Measurements from ENCODE around the gene GNS. TPM values are rescaled to one million over a fixed set of nuclear protein-coding genes. Genes with fewer than 3 reads are reported as not detected.
A peak's percentile ranks its signal among the peaks of the same experiment; 100 is the strongest.

GNS gene
- total RNA-seq, 1 donor from 2014 or later, result 150 TPM

DNA sequence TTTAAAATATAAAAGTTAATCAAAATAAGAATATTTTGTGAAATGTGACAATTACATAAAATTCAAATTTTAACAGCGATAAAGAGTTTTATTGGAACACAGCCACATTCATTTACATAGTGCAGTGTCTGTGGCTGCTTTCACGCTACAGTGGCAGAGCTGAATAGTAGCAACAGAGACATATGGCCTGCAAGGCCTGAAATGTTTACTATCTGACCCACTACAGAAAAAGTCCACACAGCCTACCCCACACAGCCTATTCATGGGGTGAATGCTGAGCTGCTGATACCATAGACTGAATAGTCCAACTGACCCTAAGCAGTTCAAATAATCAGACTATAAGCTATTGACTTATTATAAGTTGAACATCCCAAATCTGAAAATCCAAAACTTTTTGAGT, 13.2 kb downstream of the GNS start:
- no peak overlapping the region for H3K27ac Mint-ChIP-seq (ENCODE audit: unreplicated experiment)
- peaks cover 52% of the 10 kb centered on the region for H3K36me3 Mint-ChIP-seq (ENCODE audit: unreplicated experiment)
- H3K9me3 Mint-ChIP-seq (ENCODE audit: unreplicated experiment), result no peaks in the 10 kb centered on the region
- DNase-seq (ENCODE audit: extremely low spot score, unreplicated experiment), result no peak
- no peaks in the 10 kb centered on the region for H3K27me3 Mint-ChIP-seq (ENCODE audit: unreplicated experiment)
- H3K4me1 Mint-ChIP-seq (ENCODE audit: unreplicated experiment), result peaks cover 18% of the 10 kb centered on the region
- no peak overlapping the region for H3K4me3 Mint-ChIP-seq (ENCODE audit: unreplicated experiment)
- TF ChIP-seq CTCF (IDR thresholded peaks at IDR 0.05), result no peak

DNA sequence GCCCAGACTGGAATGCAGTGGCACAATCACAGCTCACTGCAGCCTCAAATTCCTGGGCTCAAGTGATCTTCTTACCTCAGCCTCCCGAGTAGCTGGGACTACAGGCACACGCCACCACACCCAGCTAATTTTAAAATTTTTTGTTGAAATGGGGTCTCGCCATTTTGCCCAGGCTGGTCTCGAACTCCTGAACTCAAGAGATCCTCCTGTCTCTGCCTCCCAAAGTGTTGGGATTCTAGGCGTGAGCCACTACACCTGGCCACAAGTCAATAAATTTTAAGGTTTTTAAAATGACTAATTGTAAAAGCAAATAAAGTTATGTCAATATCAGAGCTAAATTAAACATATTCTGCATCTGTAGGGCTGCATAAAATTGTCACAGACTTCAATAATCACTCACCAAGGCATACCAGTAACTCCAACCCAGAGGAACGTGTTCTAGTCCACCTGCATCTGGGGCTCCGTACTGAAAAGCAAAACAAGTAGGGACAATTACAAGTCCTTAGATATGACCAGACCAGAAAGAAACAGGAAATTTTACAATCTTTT, 13.9 kb downstream of the GNS start:
- no peak for TF ChIP-seq CTCF (IDR thresholded peaks at IDR 0.05)
- Mint-ChIP-seq H3K4me3 (ENCODE audit: unreplicated experiment) (no peak overlapping the region), H3K9me3 (ENCODE audit: unreplicated experiment) (no peaks in the 10 kb centered on the region), H3K27ac (ENCODE audit: unreplicated experiment) (no peak overlapping the region), H3K27me3 (ENCODE audit: unreplicated experiment) (no peaks in the 10 kb centered on the region), H3K36me3 (ENCODE audit: unreplicated experiment) (peaks cover 56% of the 10 kb centered on the region), H3K4me1 (ENCODE audit: unreplicated experiment) (peaks cover 18% of the 10 kb centered on the region)
- no peak for DNase-seq (ENCODE audit: extremely low spot score, unreplicated experiment)

- Mint-ChIP-seq H3K9me3 (ENCODE audit: unreplicated experiment) (no peaks in the 10 kb centered on the region), H3K4me1 (ENCODE audit: unreplicated experiment) (peaks cover 18% of the 10 kb centered on the region), H3K27ac (ENCODE audit: unreplicated experiment) (peak overlapping the region; percentile 47), H3K4me3 (ENCODE audit: unreplicated experiment) (peak overlapping the region; percentile 18), H3K36me3 (ENCODE audit: unreplicated experiment) (peaks cover 62% of the 10 kb centered on the region), H3K27me3 (ENCODE audit: unreplicated experiment) (no peaks in the 10 kb centered on the region)
- TF ChIP-seq CTCF (IDR thresholded peaks at IDR 0.05), result no peak
- no peak for DNase-seq (ENCODE audit: extremely low spot score, unreplicated experiment)
These were observed 14.6 kb downstream of the GNS start for GRCh38 chr12:64744422-64745258.

DNA sequence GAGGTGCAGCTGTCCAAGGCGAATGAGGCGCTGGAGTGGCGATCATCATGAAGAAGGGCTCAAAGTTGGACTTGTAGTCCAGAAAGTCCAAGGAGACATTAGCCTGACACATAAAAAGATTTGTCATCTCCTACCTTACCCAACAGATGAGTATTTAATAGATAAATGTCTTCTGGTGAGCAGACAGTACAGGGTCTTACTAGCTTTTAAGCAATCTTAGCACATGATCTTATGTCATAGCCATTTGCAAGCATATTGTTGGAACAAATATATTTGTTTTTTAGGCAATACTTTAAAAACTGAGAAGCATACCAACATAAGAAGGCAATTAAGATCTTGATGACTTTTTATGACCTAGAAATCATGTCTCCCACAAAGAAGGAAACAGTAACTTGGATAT, 16.0 kb downstream of the GNS start:
- no peak for DNase-seq (ENCODE audit: extremely low spot score, unreplicated experiment)
- no peak for TF ChIP-seq CTCF (IDR thresholded peaks at IDR 0.05)
- Mint-ChIP-seq H3K4me3 (ENCODE audit: unreplicated experiment) (no peak overlapping the region), H3K27ac (ENCODE audit: unreplicated experiment) (no peak overlapping the region), H3K36me3 (ENCODE audit: unreplicated experiment) (peaks cover 65% of the 10 kb centered on the region), H3K27me3 (ENCODE audit: unreplicated experiment) (no peaks in the 10 kb centered on the region), H3K4me1 (ENCODE audit: unreplicated experiment) (peaks cover 18% of the 10 kb centered on the region), H3K9me3 (ENCODE audit: unreplicated experiment) (no peaks in the 10 kb centered on the region)

DNA sequence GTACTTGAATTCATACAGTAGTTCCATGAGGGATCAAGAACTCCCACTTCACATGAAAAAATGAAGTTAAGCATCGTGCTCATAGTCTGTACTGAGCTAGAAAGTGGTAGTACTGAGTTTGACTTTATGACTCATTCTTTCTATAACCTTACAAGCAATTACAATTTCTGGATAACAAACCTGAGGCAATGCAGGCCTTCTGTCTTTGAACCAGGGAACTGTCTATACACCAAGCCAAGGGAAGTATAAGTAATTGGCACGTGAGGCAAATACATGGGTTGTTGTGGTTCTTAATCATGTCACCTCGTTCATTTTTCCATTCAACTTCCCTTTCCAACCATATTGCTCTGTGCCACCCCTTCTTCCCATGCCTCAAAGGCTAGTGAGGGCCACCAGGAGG, 16.8 kb downstream of the GNS start:
- Mint-ChIP-seq H3K36me3 (ENCODE audit: unreplicated experiment) (peaks cover 69% of the 10 kb centered on the region), H3K9me3 (ENCODE audit: unreplicated experiment) (no peaks in the 10 kb centered on the region)
- no peak for TF ChIP-seq CTCF (IDR thresholded peaks at IDR 0.05)

More for the DNA sequence above, 16.8 kb downstream of the GNS start:
- Mint-ChIP-seq H3K27ac (ENCODE audit: unreplicated experiment) (no peak overlapping the region), H3K4me1 (ENCODE audit: unreplicated experiment) (peaks cover 18% of the 10 kb centered on the region), H3K27me3 (ENCODE audit: unreplicated experiment) (no peaks in the 10 kb centered on the region), H3K4me3 (ENCODE audit: unreplicated experiment) (no peak overlapping the region)
- no peak for DNase-seq (ENCODE audit: extremely low spot score, unreplicated experiment)
